PFSK-1 (cell line): Measurements from ENCODE around the gene CBFB.

Source experiments
- FOXP2 ChIP-seq: optimal IDR thresholded peaks from 2 replicates; pipeline ENCODE3; 2011; ENCODE audit warnings: borderline replicate concordance, control low read depth, inconsistent platforms; ENCODE audit not compliant: insufficient read depth; ENCODE audit errors: extremely low read length, extremely low read depth
- POLR2AphosphoS5 ChIP-seq: IDR thresholded peaks from 2 replicates; pipeline ENCODE4 v1.6.1; 2012; ENCODE audit warnings: low read depth, mild to moderate bottlenecking, control low read depth, low read length, moderate library complexity
- SIN3A ChIP-seq: IDR thresholded peaks from 2 replicates; pipeline ENCODE4 v1.6.1; 2012; ENCODE audit warnings: mild to moderate bottlenecking, low read length, moderate library complexity, borderline replicate concordance; ENCODE audit not compliant: insufficient read depth
- TAF1 ChIP-seq: IDR thresholded peaks from 2 replicates; pipeline ENCODE4 v1.6.1; 2012; ENCODE audit warnings: low read length, control low read depth, borderline replicate concordance; ENCODE audit not compliant: insufficient read depth
- TF ChIP-seq, protein P1 (sequence below), 2 experiments: IDR thresholded peaks; 2 replicates each; pipeline versions ENCODE4 v1.6.1 to v1.8.0; 2011 to 2012; ENCODE audit warnings: low read depth in 2 of 2, low read length in 2 of 2, control low read depth in 1 of 2, inconsistent platforms in 1 of 2, mild to moderate bottlenecking in 1 of 2, moderate library complexity in 1 of 2; ENCODE audit not compliant: insufficient read depth in 1 of 2

DNA sequence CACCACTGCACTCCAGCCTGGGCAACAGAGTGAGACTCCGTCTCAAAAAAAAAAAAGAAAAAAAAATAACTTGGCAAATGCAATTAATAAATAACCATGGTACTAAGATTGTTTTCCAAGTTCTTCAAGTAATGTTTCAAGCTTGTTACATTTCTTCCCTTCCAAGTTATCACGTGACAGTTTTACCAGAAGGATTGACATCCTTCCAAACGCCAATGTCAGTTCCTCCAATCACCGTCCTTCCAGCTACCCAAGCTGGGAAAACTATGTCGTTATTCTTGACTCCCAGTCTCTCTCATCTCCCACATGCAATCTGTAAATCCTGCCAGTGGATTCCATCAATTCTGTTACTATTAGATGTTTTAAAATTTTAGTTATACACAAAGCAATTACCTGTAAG is 76.9 kb downstream of the CBFB start:
- TF ChIP-seq POLR2AphosphoS5: no peak
- TF ChIP-seq, protein P1, sequence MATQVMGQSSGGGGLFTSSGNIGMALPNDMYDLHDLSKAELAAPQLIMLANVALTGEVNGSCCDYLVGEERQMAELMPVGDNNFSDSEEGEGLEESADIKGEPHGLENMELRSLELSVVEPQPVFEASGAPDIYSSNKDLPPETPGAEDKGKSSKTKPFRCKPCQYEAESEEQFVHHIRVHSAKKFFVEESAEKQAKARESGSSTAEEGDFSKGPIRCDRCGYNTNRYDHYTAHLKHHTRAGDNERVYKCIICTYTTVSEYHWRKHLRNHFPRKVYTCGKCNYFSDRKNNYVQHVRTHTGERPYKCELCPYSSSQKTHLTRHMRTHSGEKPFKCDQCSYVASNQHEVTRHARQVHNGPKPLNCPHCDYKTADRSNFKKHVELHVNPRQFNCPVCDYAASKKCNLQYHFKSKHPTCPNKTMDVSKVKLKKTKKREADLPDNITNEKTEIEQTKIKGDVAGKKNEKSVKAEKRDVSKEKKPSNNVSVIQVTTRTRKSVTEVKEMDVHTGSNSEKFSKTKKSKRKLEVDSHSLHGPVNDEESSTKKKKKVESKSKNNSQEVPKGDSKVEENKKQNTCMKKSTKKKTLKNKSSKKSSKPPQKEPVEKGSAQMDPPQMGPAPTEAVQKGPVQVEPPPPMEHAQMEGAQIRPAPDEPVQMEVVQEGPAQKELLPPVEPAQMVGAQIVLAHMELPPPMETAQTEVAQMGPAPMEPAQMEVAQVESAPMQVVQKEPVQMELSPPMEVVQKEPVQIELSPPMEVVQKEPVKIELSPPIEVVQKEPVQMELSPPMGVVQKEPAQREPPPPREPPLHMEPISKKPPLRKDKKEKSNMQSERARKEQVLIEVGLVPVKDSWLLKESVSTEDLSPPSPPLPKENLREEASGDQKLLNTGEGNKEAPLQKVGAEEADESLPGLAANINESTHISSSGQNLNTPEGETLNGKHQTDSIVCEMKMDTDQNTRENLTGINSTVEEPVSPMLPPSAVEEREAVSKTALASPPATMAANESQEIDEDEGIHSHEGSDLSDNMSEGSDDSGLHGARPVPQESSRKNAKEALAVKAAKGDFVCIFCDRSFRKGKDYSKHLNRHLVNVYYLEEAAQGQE (IDR thresholded peaks at IDR 0.05; ENCODE audit: insufficient read depth in 1 of 2, low read depth in 2 of 2, low read length in 2 of 2): no peak
- no peak for TF ChIP-seq TAF1
- TF ChIP-seq SIN3A: no peak
- no peak for TF ChIP-seq FOXP2
